ENCODE measurements around the gene FUZ. TPM values are rescaled to one million over a fixed set of nuclear protein-coding genes. Genes with fewer than 3 reads are reported as not detected.

Gene FUZ
- total RNA-seq, 4 donors from 2014 or later = 14.8 to 23.0 (median 20.1) TPM

- Histone ChIP-seq H3K4me3 (peak overlapping the region in 1 of 2 donors; percentile 51), H3K27me3 (no peaks in the 10 kb centered on the region), H3K27ac (peak overlapping the region in 3 of 4 donors; percentile 63 to 80 (median 78)), H3K36me3 (peaks cover 0 to 95% of the 10 kb centered on the region in 2 donors), H3K4me1 (peaks cover 0 to 30% (median 11%) of the 10 kb centered on the region in 3 donors), H3K9me3 (no peaks in the 10 kb centered on the region)
- TF ChIP-seq CTCF (IDR thresholded peaks at IDR 0.05) = no peak
- TF ChIP-seq POLR2AphosphoS5 (IDR thresholded peaks at IDR 0.05) = no peak
- no peak for TF ChIP-seq POLR2A (IDR thresholded peaks at IDR 0.05)
- no peak for TF ChIP-seq EP300 (IDR thresholded peaks at IDR 0.05)
- peak; percentile 4 for ATAC-seq
- 63 to 70% methylated on average over 6 to 15 of the region's 24 CpGs for WGBS, 2 donors (ENCODE audit: low coverage in 1 of 2)
Measured at GRCh38 chr19:49802836-49803528, 10.1 kb downstream of the FUZ start.

GRCh38 chr19:49801966-49802661 is 11.0 kb downstream of the FUZ start:
- no peaks in the 10 kb centered on the region for H3K27me3 ChIP-seq
- TF ChIP-seq POLR2AphosphoS5 (IDR thresholded peaks at IDR 0.05) (peak; percentile 70), CTCF (IDR thresholded peaks at IDR 0.05) (peak in 3 of 4 experiments; percentile 40 to 58 (median 52)), EP300 (IDR thresholded peaks at IDR 0.05) (no peak)
- H3K36me3 ChIP-seq = peaks cover 0 to 96% of the 10 kb centered on the region in 2 donors
- WGBS, 2 donors (ENCODE audit: low coverage in 1 of 2) = 9 to 11% methylated on average over 3 to 9 of the region's 38 CpGs
- peak; percentile 89 for ATAC-seq
- peaks cover 0 to 27% (median 11%) of the 10 kb centered on the region in 3 donors for H3K4me1 ChIP-seq
- peak overlapping the region; percentile 3 to 51 for H3K4me3 ChIP-seq
- peak overlapping the region in 3 of 4 donors; percentile 63 to 80 (median 78) for H3K27ac ChIP-seq
- H3K9me3 ChIP-seq = no peaks in the 10 kb centered on the region

- Histone ChIP-seq H3K4me3 (peak overlapping the region in 1 of 2 donors; percentile 51), H3K27me3 (no peaks in the 10 kb centered on the region), H3K36me3 (peaks cover 0 to 96% of the 10 kb centered on the region in 2 donors), H3K27ac (peak overlapping the region in 3 of 4 donors; percentile 63 to 80 (median 78)), H3K9me3 (no peaks in the 10 kb centered on the region), H3K4me1 (peaks cover 0 to 27% (median 11%) of the 10 kb centered on the region in 3 donors)
- WGBS, 2 donors (ENCODE audit: low coverage in 1 of 2) = 50 to 67% methylated on average over 2 to 3 of the region's 32 CpGs
- TF ChIP-seq EP300 (IDR thresholded peaks at IDR 0.05) = no peak
- TF ChIP-seq POLR2AphosphoS5 (IDR thresholded peaks at IDR 0.05) = no peak
- no peak for TF ChIP-seq POLR2A (IDR thresholded peaks at IDR 0.05)
- no peak for TF ChIP-seq CTCF (IDR thresholded peaks at IDR 0.05)
- no peak for ATAC-seq
Measured at GRCh38 chr19:49801401-49801888, 11.6 kb downstream of the FUZ start.

GRCh38 chr19:49800771-49801170 is 12.3 kb downstream of the FUZ start:
- H3K4me3 ChIP-seq = no peak overlapping the region
- peaks cover 0 to 96% of the 10 kb centered on the region in 2 donors for H3K36me3 ChIP-seq
- H3K27me3 ChIP-seq = no peaks in the 10 kb centered on the region
- TF ChIP-seq CTCF (IDR thresholded peaks at IDR 0.05) = no peak
- no peak for TF ChIP-seq EP300 (IDR thresholded peaks at IDR 0.05)
- no peak for TF ChIP-seq POLR2AphosphoS5 (IDR thresholded peaks at IDR 0.05)
- no peak for TF ChIP-seq POLR2A (IDR thresholded peaks at IDR 0.05)
- 93% methylated on average over 2 of the region's 10 CpGs; no CpG with 5 or more reads in 1 of the 2 donors for WGBS, 2 donors (ENCODE audit: low coverage in 1 of 2)
- H3K9me3 ChIP-seq = no peaks in the 10 kb centered on the region
- H3K4me1 ChIP-seq = peaks cover 0 to 27% (median 11%) of the 10 kb centered on the region in 3 donors
- ATAC-seq = no peak
- H3K27ac ChIP-seq = peak overlapping the region in 1 of 4 donors; percentile 78

All from gastroesophageal sphincter (tissue), 4 donors.